Activated CD4-positive, alpha-beta memory T cell treated with anti-CD3 and anti-CD28 coated beads, Interleukin-2, amount 10 ng/mL, durations not matched to agents 7 days and 5 days (primary cell): ENCODE results near the gene PPP1R3C. TPM values are rescaled to one million over a fixed set of nuclear protein-coding genes. Genes with fewer than 3 reads are reported as not detected.

Experiments
- CTCF ChIA-PET: fragments of 350-600 bp; sonication (Branson Sonifier 250); formaldehyde crosslinking; loops from one replicate; lab custom pipeline; 2021; ENCODE audit warnings: antibody characterized with exemption, inconsistent platforms; lab: Charles Lee
- POLR2A ChIA-PET: fragments of 350-600 bp; sonication (Branson Sonifier 250); formaldehyde crosslinking; loops from one replicate; lab custom pipeline; 2021; ENCODE audit warnings: antibody characterized with exemption; lab: Charles Lee
- DNase-seq: peaks from one replicate; pipeline ENCODE4 v3.0.0-alpha.2; 2020
- H3K27ac Mint-ChIP-seq: one replicate; pipeline ENCODE4 v1.8.0; 2021; ENCODE audit warnings: mild to moderate bottlenecking, mixed read lengths
- H3K27me3 Mint-ChIP-seq: one replicate; pipeline ENCODE4 v1.8.0; 2021; ENCODE audit warnings: mixed read lengths
- H3K36me3 Mint-ChIP-seq: one replicate; pipeline ENCODE4 v1.8.0; 2021; ENCODE audit warnings: low read depth, mixed read lengths
- H3K4me1 Mint-ChIP-seq: one replicate; pipeline ENCODE4 v1.8.0; 2021; ENCODE audit warnings: mixed read lengths
- H3K4me3 Mint-ChIP-seq: one replicate; pipeline ENCODE4 v1.8.0; 2021; ENCODE audit warnings: mild to moderate bottlenecking, mixed read lengths
- H3K9me3 Mint-ChIP-seq: one replicate; pipeline ENCODE4 v1.8.0; 2021; ENCODE audit warnings: mixed read lengths
- total RNA-seq, 2 experiments: library from RNA; stranded (reverse); gene quantifications; one replicate each; pipeline ENCODE4 v1.2.3, GENCODE V29; 2021

PPP1R3C gene
- total RNA-seq, 2 experiments from 2014 or later = 0.23 TPM; not detected in 1

GRCh38 chr10:91624633-91625032 lies 8.2 kb downstream of the PPP1R3C start:
- DNase-seq = no peak
- Mint-ChIP-seq H3K4me3 (no peak overlapping the region), H3K36me3 (no peaks in the 10 kb centered on the region), H3K27ac (no peak overlapping the region), H3K9me3 (no peaks in the 10 kb centered on the region), H3K27me3 (peaks cover 20% of the 10 kb centered on the region), H3K4me1 (no peaks in the 10 kb centered on the region)
- POLR2A ChIA-PET = no interaction called here
- CTCF ChIA-PET = no interaction called here

DNA sequence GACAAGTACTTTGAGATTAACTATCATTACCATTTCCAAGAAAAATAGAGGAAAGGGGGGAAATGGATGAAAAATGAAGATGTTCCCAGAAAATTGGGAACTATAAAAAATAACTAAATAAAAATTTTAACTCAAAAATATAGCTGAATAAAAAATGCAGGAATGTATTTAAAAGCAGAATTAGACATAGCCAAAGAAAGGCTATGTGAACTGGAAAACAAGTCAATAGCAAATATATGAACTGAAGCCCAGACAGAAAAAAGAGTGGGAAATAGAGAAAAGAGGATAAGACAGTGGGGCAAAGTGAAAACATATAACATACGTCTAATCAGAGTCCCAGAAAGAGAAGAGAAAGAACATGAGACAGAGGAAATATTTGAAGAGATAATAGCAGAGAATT lies 10.3 kb downstream of the PPP1R3C start:
- Mint-ChIP-seq H3K4me1 (no peaks in the 10 kb centered on the region), H3K4me3 (no peak overlapping the region), H3K9me3 (no peaks in the 10 kb centered on the region), H3K27me3 (peaks cover 18% of the 10 kb centered on the region), H3K27ac (no peak overlapping the region), H3K36me3 (no peaks in the 10 kb centered on the region)
- no peak for DNase-seq
- CTCF ChIA-PET = interaction anchor here (1.8 kb wide), 1 partner anchor 13 kb away, joined by 6 read pairs; no protein-coding TSS in a partner anchor
- POLR2A ChIA-PET = interaction anchor here (0.7 kb wide), 1 partner anchor 29 kb away, joined by 3 read pairs; no protein-coding TSS in a partner anchor

DNA sequence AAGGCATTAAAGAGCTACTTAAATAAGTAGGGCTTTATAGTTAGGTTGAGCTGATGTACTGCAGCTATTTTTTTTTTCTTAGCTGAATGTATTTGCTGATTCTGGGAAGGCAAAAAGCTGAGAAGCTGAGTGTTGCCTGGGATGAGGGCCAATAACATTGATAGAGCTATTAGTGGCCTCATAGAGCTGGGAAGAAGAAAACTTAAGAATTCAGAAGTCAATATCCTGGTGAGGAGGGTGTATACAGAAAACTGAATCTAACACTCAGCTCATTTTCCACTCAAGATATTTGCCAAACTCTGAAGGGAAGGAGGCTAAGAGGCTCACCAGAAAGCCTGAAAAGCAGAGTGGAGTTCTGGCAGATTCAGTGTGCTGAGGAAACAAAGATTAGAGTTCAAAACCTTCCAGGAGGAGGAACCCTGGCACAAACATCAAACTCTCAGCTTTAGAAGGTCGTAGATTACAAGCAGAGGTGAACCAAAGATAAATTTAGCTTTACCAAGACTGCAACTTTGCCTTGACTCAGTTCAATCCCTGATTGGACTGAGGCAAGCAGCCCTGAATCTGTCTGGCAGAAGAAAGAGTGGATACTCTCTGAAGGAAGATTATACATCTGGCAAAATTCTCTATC lies 11.3 kb downstream of the PPP1R3C start:
- Mint-ChIP-seq H3K27ac (no peak overlapping the region), H3K4me1 (no peaks in the 10 kb centered on the region), H3K27me3 (peaks cover 22% of the 10 kb centered on the region), H3K9me3 (no peaks in the 10 kb centered on the region), H3K36me3 (no peaks in the 10 kb centered on the region), H3K4me3 (no peak overlapping the region)
- no peak for DNase-seq
- POLR2A ChIA-PET = no interaction called here
- CTCF ChIA-PET = interaction anchor here (0.6 to 1.8 kb wide), 2 partner anchors 14 to 368 kb away, joined by 4 to 6 read pairs; no protein-coding TSS in a partner anchor

- Mint-ChIP-seq H3K27ac (no peak overlapping the region), H3K27me3 (peaks cover 15% of the 10 kb centered on the region), H3K4me1 (no peaks in the 10 kb centered on the region), H3K4me3 (no peak overlapping the region), H3K36me3 (no peaks in the 10 kb centered on the region), H3K9me3 (no peaks in the 10 kb centered on the region)
- CTCF ChIA-PET = no interaction called here
- DNase-seq = no peak
- POLR2A ChIA-PET = no interaction called here
Observed at GRCh38 chr10:91617072-91617609, 15.7 kb downstream of the PPP1R3C start.

GRCh38 chr10:91616137-91616536 lies 16.7 kb downstream of the PPP1R3C start:
- ChIA-PET CTCF (no interaction called here), POLR2A (no interaction called here)
- Mint-ChIP-seq H3K27me3 (peaks cover 15% of the 10 kb centered on the region), H3K27ac (no peak overlapping the region), H3K4me1 (no peaks in the 10 kb centered on the region), H3K4me3 (no peak overlapping the region), H3K36me3 (no peaks in the 10 kb centered on the region), H3K9me3 (no peaks in the 10 kb centered on the region)
- DNase-seq = no peak

GRCh38 chr10:91614225-91614624 lies 18.6 kb downstream of the PPP1R3C start:
- no peak for DNase-seq
- peaks cover 10% of the 10 kb centered on the region for H3K27me3 Mint-ChIP-seq
- H3K4me3 Mint-ChIP-seq = no peak overlapping the region
- H3K4me1 Mint-ChIP-seq = no peaks in the 10 kb centered on the region
- no peak overlapping the region for H3K27ac Mint-ChIP-seq
- H3K9me3 Mint-ChIP-seq = no peaks in the 10 kb centered on the region
- ChIA-PET CTCF (no interaction called here), POLR2A (no interaction called here)
- no peaks in the 10 kb centered on the region for H3K36me3 Mint-ChIP-seq

DNA sequence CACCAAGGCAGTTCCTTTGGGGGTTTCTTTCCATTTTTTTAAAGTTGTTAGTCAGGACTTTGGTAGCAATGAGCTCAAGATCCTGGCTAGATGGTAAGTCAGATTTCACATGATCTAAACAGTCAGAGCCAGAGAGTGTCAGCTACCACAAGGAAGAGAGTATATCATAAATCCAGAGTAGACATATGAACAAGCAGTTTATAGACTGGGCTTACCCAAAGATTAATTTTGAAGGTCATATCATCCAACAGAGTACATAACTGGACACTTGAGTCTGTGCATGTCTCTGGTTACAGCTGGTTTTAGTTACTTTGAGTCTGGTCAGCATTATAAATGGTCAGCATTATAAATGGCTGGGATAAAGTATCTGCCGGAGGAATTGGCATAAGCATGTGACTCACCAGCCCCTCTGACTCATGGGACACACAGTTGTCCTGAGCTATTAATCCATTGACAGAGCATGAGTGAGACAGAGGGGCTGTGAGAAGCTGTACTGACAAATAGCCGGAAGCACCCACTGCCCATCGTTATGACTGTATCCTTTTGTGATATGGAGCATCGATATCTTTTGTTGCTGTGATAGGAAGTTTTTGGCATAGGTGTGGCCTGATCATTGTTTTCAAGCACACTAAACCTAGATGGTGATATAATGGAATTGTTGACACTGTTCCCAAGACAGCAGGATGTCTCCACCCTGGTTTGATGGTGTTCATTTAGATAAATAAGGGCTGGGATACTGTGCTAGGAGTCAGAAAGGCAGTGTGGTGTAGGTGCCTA lies 19.3 kb downstream of the PPP1R3C start:
- POLR2A ChIA-PET = no interaction called here
- H3K27ac Mint-ChIP-seq = no peak overlapping the region
- no peak for DNase-seq
- no peaks in the 10 kb centered on the region for H3K4me1 Mint-ChIP-seq
- H3K9me3 Mint-ChIP-seq = no peaks in the 10 kb centered on the region
- H3K4me3 Mint-ChIP-seq = no peak overlapping the region
- H3K27me3 Mint-ChIP-seq = peaks cover 10% of the 10 kb centered on the region
- CTCF ChIA-PET = no interaction called here
- no peaks in the 10 kb centered on the region for H3K36me3 Mint-ChIP-seq

DNA sequence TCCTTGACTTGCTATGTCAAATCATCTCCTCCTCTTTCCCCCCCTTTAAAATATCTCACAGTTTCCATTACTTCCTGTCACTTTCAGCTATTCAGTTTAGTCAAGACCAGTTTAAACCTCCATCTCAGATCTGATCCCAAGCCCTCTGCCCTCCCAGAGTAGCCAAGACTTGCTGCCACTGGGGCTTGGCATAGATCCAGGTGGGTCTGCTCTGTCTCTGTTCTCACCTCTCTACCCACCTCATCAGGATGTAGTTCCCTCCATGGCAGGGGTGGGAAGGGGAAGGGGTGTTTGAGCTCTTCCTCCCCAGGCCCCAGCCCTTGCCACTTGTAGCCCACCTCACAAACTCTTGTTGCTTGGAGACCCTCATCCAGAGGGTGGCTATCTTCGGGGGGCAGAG lies 22.0 kb downstream of the PPP1R3C start:
- POLR2A ChIA-PET = no interaction called here
- Mint-ChIP-seq H3K27me3 (peaks cover 2% of the 10 kb centered on the region), H3K9me3 (peaks cover 2% of the 10 kb centered on the region), H3K4me3 (no peak overlapping the region), H3K36me3 (no peaks in the 10 kb centered on the region), H3K4me1 (no peaks in the 10 kb centered on the region), H3K27ac (no peak overlapping the region)
- CTCF ChIA-PET = no interaction called here
- DNase-seq = no peak

DNA sequence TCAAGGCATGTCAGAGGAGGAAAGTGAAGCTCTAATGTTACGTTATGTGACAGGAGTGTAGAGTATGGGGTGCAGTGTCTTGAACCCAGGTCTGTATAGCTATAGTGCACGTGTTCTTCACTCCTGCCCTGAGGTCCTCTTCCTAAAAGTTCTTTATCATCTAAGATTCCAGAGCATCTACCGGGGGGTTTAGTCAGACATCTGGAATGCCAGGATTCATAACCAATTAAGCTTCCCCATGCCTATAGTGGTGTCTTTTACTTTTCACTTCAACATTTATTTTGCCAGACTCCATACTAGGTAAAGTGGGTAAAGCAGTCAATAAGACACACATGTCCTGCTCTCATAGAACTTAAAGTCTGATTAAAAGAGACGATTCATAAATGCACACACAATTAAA lies 22.4 kb downstream of the PPP1R3C start:
- Mint-ChIP-seq H3K4me3 (no peak overlapping the region), H3K4me1 (no peaks in the 10 kb centered on the region), H3K27ac (no peak overlapping the region), H3K27me3 (peaks cover 4% of the 10 kb centered on the region), H3K9me3 (peaks cover 2% of the 10 kb centered on the region), H3K36me3 (no peaks in the 10 kb centered on the region)
- DNase-seq = no peak
- POLR2A ChIA-PET = no interaction called here
- CTCF ChIA-PET = no interaction called here

DNA sequence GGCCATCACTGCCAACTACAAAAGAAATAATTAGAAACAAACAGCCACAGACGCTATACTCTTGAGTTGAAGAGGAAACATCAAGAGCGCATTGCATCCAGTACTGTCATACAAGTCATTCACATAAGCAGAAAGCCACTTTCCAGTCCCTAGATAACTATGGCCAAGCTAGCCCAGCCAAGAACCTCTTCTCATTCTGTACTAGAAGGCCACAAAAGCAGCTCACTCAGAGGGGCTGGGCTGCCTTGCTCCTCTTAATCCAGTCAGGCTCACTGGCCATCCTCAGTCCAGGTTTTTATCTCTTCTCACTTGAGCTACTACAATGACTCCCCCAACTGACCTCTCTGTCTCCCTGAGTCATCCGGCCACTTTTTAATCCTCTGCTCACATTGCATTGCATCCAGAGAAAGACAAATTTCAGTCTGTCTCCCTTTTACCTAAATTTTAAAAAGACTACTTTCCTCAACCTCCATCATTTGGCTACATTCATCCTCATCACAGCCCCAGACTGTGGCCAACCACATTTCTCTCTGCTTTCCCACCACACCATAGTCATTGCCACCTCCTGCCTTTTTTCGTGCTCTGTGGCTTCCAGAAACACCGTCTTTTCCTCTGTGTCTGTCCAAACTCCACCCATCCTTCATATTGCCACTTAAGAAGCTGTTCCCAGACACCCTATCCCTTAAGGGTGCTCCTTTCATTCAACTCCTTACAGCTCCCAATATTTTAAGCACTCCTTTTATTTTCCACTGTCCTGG lies 25.0 kb downstream of the PPP1R3C start:
- POLR2A ChIA-PET = no interaction called here
- no peak overlapping the region for H3K27ac Mint-ChIP-seq

GRCh38 chr10:91605968-91606367 lies 26.9 kb downstream of the PPP1R3C start:
- Mint-ChIP-seq H3K4me1 (no peaks in the 10 kb centered on the region), H3K36me3 (no peaks in the 10 kb centered on the region), H3K27me3 (peaks cover 4% of the 10 kb centered on the region), H3K9me3 (peaks cover 2% of the 10 kb centered on the region), H3K27ac (no peak overlapping the region), H3K4me3 (no peak overlapping the region)
- POLR2A ChIA-PET = no interaction called here
- CTCF ChIA-PET = no interaction called here
- no peak for DNase-seq

More for the DNA sequence above, 25.0 kb downstream of the PPP1R3C start:
- Mint-ChIP-seq H3K4me1 (no peaks in the 10 kb centered on the region), H3K36me3 (no peaks in the 10 kb centered on the region), H3K9me3 (peaks cover 2% of the 10 kb centered on the region), H3K27me3 (peaks cover 4% of the 10 kb centered on the region), H3K4me3 (no peak overlapping the region)
- CTCF ChIA-PET = no interaction called here
- DNase-seq = no peak

DNA sequence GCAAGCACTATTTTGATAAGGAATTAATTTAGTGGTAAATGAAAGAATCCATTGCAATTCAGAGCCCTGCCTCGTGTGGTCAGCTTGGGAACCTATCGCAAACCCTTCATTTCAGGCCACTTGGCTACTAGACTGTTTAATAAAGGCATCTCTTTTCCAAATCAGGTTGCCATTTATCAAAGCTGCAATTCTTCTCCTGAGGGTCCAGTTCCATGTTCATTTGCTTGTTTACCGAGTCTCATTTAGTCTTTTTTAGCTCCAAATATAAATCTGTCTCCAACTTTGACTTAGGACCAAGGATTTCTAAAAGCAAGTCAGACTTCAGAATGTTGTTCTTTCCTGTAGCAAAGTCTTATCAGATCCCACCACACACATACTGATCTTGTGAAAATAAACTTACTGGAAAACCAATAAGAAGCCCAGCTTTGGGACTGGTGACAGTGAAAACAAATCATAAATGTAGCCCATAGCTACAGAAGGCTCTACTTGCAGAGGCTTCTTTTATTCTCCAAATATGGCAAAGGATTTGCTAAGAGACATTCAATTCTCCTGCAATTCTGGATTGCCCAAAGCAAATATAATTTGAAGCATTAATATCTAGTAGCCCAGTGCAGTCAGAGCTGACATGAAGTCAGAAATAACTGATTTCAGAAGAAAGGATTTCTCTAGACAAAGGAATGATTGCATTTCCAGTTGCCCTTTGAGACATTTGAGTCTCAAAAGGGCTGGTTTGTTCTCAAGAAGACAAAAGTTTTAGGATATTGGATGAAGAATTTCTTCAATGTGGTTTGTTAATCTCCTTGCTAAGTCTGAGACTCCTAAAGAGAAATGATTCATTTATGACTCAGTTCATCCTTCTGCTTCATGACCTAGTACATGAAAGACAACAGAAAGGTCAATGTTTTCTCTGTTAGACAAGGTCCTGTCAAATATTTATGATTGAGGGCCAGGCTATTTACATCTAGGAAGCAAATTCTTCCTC lies 28.0 kb downstream of the PPP1R3C start:
- ChIA-PET POLR2A (no interaction called here), CTCF (no interaction called here)
- no peaks in the 10 kb centered on the region for H3K4me1 Mint-ChIP-seq
- H3K9me3 Mint-ChIP-seq = peaks cover 2% of the 10 kb centered on the region
- H3K27me3 Mint-ChIP-seq = peaks cover 4% of the 10 kb centered on the region
- no peaks in the 10 kb centered on the region for H3K36me3 Mint-ChIP-seq
- no peak overlapping the region for H3K4me3 Mint-ChIP-seq
- H3K27ac Mint-ChIP-seq = no peak overlapping the region
- DNase-seq = no peak
